Bronchial epithelial cell (primary cell): Measurements from ENCODE around the gene PKM. TPM values are rescaled to one million over a fixed set of nuclear protein-coding genes. Genes with fewer than 3 reads are reported as not detected.

Source experiments
- DNase-seq: peaks from one replicate; pipeline ENCODE4 v3.0.0-alpha.2; 2010; ENCODE audit warnings: low read depth
- FAIRE-seq: peaks from 2 replicates; lab custom pipeline; 2011; peaks lifted over from hg19 to GRCh38; lab: Jason Lieb, UNC
- H3K27me3 ChIP-seq: 2 replicates; pipeline ENCODE4 v1.5.1; 2011; ENCODE audit warnings: low read length; ENCODE audit not compliant: control insufficient read depth, insufficient read depth
- H3K36me3 ChIP-seq: 2 replicates; pipeline ENCODE4 v1.5.1; 2011; ENCODE audit warnings: low read length; ENCODE audit not compliant: control insufficient read depth, insufficient read depth
- H3K4me3 ChIP-seq: 2 replicates; pipeline ENCODE4 v1.5.1; 2011; ENCODE audit warnings: mild to moderate bottlenecking, low read depth, low read length, control low read depth
- total RNA-seq: library from RNA; depleted of rRNA; stranded (reverse); fragments of >200 nt; gene quantifications from 2 replicates; pipeline ENCODE4 v1.2.1, GENCODE V29; 2014
- TF ChIP-seq, protein P1 (sequence below): IDR thresholded peaks from 2 replicates; pipeline ENCODE4 v1.5.1; 2011; ENCODE audit warnings: mild to moderate bottlenecking, moderate library complexity, low read length, control low read depth, inconsistent platforms; ENCODE audit not compliant: insufficient read depth, severe bottlenecking

Gene PKM
- total RNA-seq, 1 donor from 2014 or later, result 1,045 TPM

GRCh38 chr15:72155635-72156616 is 75.1 kb downstream of the PKM start:
- H3K4me3 ChIP-seq, result peak overlapping the region; percentile 23

GRCh38 chr15:72155003-72155621 is 75.9 kb downstream of the PKM start:
- FAIRE-seq (no peak), DNase-seq (peak; percentile 83)
- Histone ChIP-seq H3K27me3 (no peaks in the 10 kb centered on the region), H3K4me3 (peak overlapping the region; percentile 23), H3K36me3 (no peaks in the 10 kb centered on the region)
- TF ChIP-seq, protein P1, sequence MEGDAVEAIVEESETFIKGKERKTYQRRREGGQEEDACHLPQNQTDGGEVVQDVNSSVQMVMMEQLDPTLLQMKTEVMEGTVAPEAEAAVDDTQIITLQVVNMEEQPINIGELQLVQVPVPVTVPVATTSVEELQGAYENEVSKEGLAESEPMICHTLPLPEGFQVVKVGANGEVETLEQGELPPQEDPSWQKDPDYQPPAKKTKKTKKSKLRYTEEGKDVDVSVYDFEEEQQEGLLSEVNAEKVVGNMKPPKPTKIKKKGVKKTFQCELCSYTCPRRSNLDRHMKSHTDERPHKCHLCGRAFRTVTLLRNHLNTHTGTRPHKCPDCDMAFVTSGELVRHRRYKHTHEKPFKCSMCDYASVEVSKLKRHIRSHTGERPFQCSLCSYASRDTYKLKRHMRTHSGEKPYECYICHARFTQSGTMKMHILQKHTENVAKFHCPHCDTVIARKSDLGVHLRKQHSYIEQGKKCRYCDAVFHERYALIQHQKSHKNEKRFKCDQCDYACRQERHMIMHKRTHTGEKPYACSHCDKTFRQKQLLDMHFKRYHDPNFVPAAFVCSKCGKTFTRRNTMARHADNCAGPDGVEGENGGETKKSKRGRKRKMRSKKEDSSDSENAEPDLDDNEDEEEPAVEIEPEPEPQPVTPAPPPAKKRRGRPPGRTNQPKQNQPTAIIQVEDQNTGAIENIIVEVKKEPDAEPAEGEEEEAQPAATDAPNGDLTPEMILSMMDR, result no peak

More at GRCh38 chr15:72155635-72156616, 75.1 kb downstream of the PKM start:
- DNase-seq (peak; percentile 74), FAIRE-seq (no peak)
- H3K36me3 ChIP-seq, result no peaks in the 10 kb centered on the region
- TF ChIP-seq, protein P1, result peak; percentile 93
- no peaks in the 10 kb centered on the region for H3K27me3 ChIP-seq

DNA sequence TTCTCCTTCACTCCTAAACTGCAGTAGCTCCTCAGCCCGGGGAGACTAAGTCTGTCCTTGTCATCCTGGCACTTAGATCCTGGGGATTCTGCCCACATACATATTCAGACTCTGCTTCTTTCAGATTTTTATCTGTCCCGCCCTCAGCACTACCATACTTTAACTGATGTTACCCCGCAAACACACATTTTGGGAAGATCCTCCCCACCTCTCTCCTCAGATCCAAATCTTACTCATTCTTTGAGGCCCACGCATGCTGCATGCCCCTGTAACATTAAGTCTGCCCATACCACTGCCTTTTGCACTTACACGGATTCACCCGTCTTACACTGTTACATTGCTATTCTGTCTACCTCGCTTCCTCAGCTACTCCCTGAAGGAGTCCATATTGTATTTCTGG is 76.7 kb downstream of the PKM start:
- DNase-seq (no peak), FAIRE-seq (no peak)
- no peaks in the 10 kb centered on the region for H3K36me3 ChIP-seq
- no peaks in the 10 kb centered on the region for H3K27me3 ChIP-seq
- TF ChIP-seq, protein P1, result no peak
- no peak overlapping the region for H3K4me3 ChIP-seq

DNA sequence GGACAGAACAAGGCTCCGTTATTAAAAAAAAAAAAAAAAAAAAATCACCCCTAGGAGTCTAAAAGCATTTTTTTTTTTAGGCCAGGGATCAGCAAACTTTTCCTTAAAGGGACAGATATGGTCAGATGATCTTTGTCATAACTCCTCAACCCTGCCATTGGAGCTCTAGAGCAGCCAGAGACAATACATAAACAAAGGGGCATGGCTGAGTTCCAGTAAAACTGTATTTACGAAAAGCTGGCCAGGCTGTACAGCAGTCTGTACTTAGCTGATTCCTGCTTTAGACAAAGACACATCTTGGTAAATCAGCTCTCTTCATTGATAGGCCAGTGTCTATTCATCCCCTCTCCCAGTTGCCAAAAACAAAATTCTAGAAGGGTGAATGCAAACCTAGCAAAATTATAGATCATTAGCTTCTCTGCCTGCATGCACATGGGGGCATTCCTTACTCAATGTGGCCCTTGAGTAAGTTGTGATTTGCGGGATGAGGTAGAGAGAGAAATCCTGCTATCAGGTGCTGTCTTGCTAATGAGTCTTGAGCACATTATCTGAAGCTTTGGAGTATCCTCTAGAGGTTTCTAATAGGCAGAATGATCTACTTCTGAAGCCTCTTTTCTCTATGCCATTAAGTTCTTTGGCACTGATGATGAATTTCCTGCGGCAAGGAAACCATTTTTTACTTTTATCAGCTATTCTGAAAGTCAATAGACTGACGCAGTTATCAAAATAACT is 77.6 kb downstream of the PKM start:
- TF ChIP-seq, protein P1, result no peak
- DNase-seq (no peak), FAIRE-seq (no peak)

More for the DNA sequence above, 77.6 kb downstream of the PKM start:
- Histone ChIP-seq H3K27me3 (no peaks in the 10 kb centered on the region), H3K4me3 (no peak overlapping the region), H3K36me3 (no peaks in the 10 kb centered on the region)

Other genes with a start within 250 kb of the PKM start
- gene MYO9A, start 113.0 kb downstream of the PKM start, total RNA-seq, result 29.7 and 41.6 TPM in 2 replicates
- gene SENP8, start 112.8 kb downstream of the PKM start, total RNA-seq, result 1.1 and 2.3 TPM in 2 replicates
- 4.6 and 5.5 TPM in 2 replicates for gene GRAMD2A, start 33.4 kb downstream of the PKM start, total RNA-seq
- gene PARP6, start 41.4 kb upstream of the PKM start, total RNA-seq, result 17.6 and 20.5 TPM in 2 replicates
- gene CELF6, start 89.0 kb upstream of the PKM start, total RNA-seq, result under 0.01 TPM in 1 of 2 replicates, not detected in the other
- gene HEXA, start 144.8 kb upstream of the PKM start, total RNA-seq, result 32.3 and 48.7 TPM in 2 replicates
- not detected in 2 replicates for gene TMEM202, start 167.1 kb upstream of the PKM start, total RNA-seq
- gene ARIH1, start 243.1 kb upstream of the PKM start, total RNA-seq, result 24.7 and 41.7 TPM in 2 replicates